ENCODE results near the gene CSF2RB. TPM values are rescaled to one million over a fixed set of nuclear protein-coding genes. Genes with fewer than 3 reads are reported as not detected.

The CSF2RB gene
- total and polyA plus RNA-seq, 2 experiments from 2014 or later: 2.6 to 4.1 TPM

GRCh38 chr22:36926309-36926708 is 12.9 kb downstream of the CSF2RB start:
- 49 to 56% methylated on average over 6 of the region's 6 CpGs for WGBS, 2 experiments (ENCODE audit: low coverage in 1 of 2, low lambda C conversion rate in 2 of 2, missing lambda C conversion rate in 2 of 2)
- in situ Hi-C loops (cut with MboI): no loop called here

GRCh38 chr22:36926721-36927435 is 13.4 kb downstream of the CSF2RB start:
- H3K27me3 ChIP-seq (replicated peaks; ENCODE audit: insufficient read depth): peaks cover 37% of the 10 kb centered on the region
- in situ Hi-C loops (cut with MboI): no loop called here
- no peak overlapping the region for H3K4me2 ChIP-seq (ENCODE audit: unreplicated experiment)
- no peaks in the 10 kb centered on the region for H3K9me2 ChIP-seq (ENCODE audit: insufficient read depth)
- no peaks in the 10 kb centered on the region for H3K79me2 ChIP-seq (ENCODE audit: insufficient read depth)
- 36 to 40% methylated on average over 13 to 14 of the region's 14 CpGs for WGBS, 2 experiments (ENCODE audit: low coverage in 1 of 2, low lambda C conversion rate in 2 of 2, missing lambda C conversion rate in 2 of 2)
- no peaks in the 10 kb centered on the region for H3K36me3 ChIP-seq (ENCODE audit: low read depth)
- no peak overlapping the region for H3K9ac ChIP-seq
- no peak overlapping the region for H2AFZ ChIP-seq
- no peak overlapping the region for H3K27ac ChIP-seq
- no peak for DNase-seq
- no peaks in the 10 kb centered on the region for H4K20me1 ChIP-seq (ENCODE audit: insufficient read depth)
- no peaks in the 10 kb centered on the region for H3K4me1 ChIP-seq (ENCODE audit: insufficient read depth)
- H3K4me3 ChIP-seq: no peak overlapping the region
- H3K9me3 ChIP-seq (ENCODE audit: low read depth): no peaks in the 10 kb centered on the region
- H3F3A ChIP-seq (ENCODE audit: insufficient read depth): no peaks in the 10 kb centered on the region
- TF ChIP-seq EZH2 (IDR thresholded peaks at IDR 0.05; ENCODE audit: insufficient read depth, poor library complexity, severe bottlenecking): no peak
- TF ChIP-seq EZH2phosphoT487 (IDR thresholded peaks at IDR 0.05; ENCODE audit: insufficient read depth, low read depth): no peak

More at GRCh38 chr22:36926309-36926708, 12.9 kb downstream of the CSF2RB start:
- no peak for DNase-seq
- Histone ChIP-seq H3K79me2 (ENCODE audit: insufficient read depth) (no peaks in the 10 kb centered on the region), H3K9me3 (ENCODE audit: low read depth) (no peaks in the 10 kb centered on the region), H3K4me3 (no peak overlapping the region), H4K20me1 (ENCODE audit: insufficient read depth) (no peaks in the 10 kb centered on the region), H3K36me3 (ENCODE audit: low read depth) (no peaks in the 10 kb centered on the region), H3K9ac (no peak overlapping the region), H3F3A (ENCODE audit: insufficient read depth) (no peaks in the 10 kb centered on the region), H3K4me2 (ENCODE audit: unreplicated experiment) (no peak overlapping the region), H3K4me1 (ENCODE audit: insufficient read depth) (no peaks in the 10 kb centered on the region), H2AFZ (no peak overlapping the region), H3K27ac (no peak overlapping the region), H3K9me2 (ENCODE audit: insufficient read depth) (no peaks in the 10 kb centered on the region), H3K27me3 (replicated peaks; ENCODE audit: insufficient read depth) (peaks cover 35% of the 10 kb centered on the region)
- TF ChIP-seq EZH2 (IDR thresholded peaks at IDR 0.05; ENCODE audit: insufficient read depth, poor library complexity, severe bottlenecking) (no peak), EZH2phosphoT487 (IDR thresholded peaks at IDR 0.05; ENCODE audit: insufficient read depth, low read depth) (no peak)

- Histone ChIP-seq H3K36me3 (ENCODE audit: low read depth) (no peaks in the 10 kb centered on the region), H4K20me1 (ENCODE audit: insufficient read depth) (no peaks in the 10 kb centered on the region), H3K9me2 (ENCODE audit: insufficient read depth) (no peaks in the 10 kb centered on the region), H3F3A (ENCODE audit: insufficient read depth) (no peaks in the 10 kb centered on the region), H3K9me3 (ENCODE audit: low read depth) (no peaks in the 10 kb centered on the region), H3K4me3 (no peak overlapping the region), H3K27ac (no peak overlapping the region), H2AFZ (no peak overlapping the region), H3K9ac (no peak overlapping the region), H3K4me2 (ENCODE audit: unreplicated experiment) (no peak overlapping the region), H3K4me1 (ENCODE audit: insufficient read depth) (no peaks in the 10 kb centered on the region), H3K27me3 (replicated peaks; ENCODE audit: insufficient read depth) (peaks cover 40% of the 10 kb centered on the region), H3K79me2 (ENCODE audit: insufficient read depth) (no peaks in the 10 kb centered on the region)
- in situ Hi-C loops (cut with MboI): no loop called here
- TF ChIP-seq EZH2phosphoT487 (IDR thresholded peaks at IDR 0.05; ENCODE audit: insufficient read depth, low read depth): no peak
- no peak for TF ChIP-seq EZH2 (IDR thresholded peaks at IDR 0.05; ENCODE audit: insufficient read depth, poor library complexity, severe bottlenecking)
- 31 to 35% methylated on average over 3 of the region's 3 CpGs for WGBS, 2 experiments (ENCODE audit: low coverage in 1 of 2, low lambda C conversion rate in 2 of 2, missing lambda C conversion rate in 2 of 2)
- no peak for DNase-seq
These were observed 14.2 kb downstream of the CSF2RB start for GRCh38 chr22:36927671-36928070.

GRCh38 chr22:36928196-36928595 is 14.8 kb downstream of the CSF2RB start:
- Histone ChIP-seq H3K9me3 (ENCODE audit: low read depth) (no peaks in the 10 kb centered on the region), H3K27me3 (replicated peaks; ENCODE audit: insufficient read depth) (peaks cover 46% of the 10 kb centered on the region), H3K36me3 (ENCODE audit: low read depth) (no peaks in the 10 kb centered on the region), H3K9ac (no peak overlapping the region), H4K20me1 (ENCODE audit: insufficient read depth) (no peaks in the 10 kb centered on the region), H3K4me2 (ENCODE audit: unreplicated experiment) (no peak overlapping the region), H3K79me2 (ENCODE audit: insufficient read depth) (no peaks in the 10 kb centered on the region), H3K27ac (no peak overlapping the region), H3K9me2 (ENCODE audit: insufficient read depth) (no peaks in the 10 kb centered on the region), H3K4me1 (ENCODE audit: insufficient read depth) (no peaks in the 10 kb centered on the region), H2AFZ (no peak overlapping the region), H3F3A (ENCODE audit: insufficient read depth) (no peaks in the 10 kb centered on the region), H3K4me3 (no peak overlapping the region)
- in situ Hi-C loops (cut with MboI): no loop called here
- TF ChIP-seq EZH2 (IDR thresholded peaks at IDR 0.05; ENCODE audit: insufficient read depth, poor library complexity, severe bottlenecking) (no peak), EZH2phosphoT487 (IDR thresholded peaks at IDR 0.05; ENCODE audit: insufficient read depth, low read depth) (no peak)
- WGBS, 2 experiments (ENCODE audit: low coverage in 1 of 2, low lambda C conversion rate in 2 of 2, missing lambda C conversion rate in 2 of 2): 47% methylated on average over 9 of the region's 9 CpGs
- DNase-seq: no peak
